Common myeloid progenitor, CD34-positive (primary cell): Measurements from ENCODE around the gene NCAPG2.

ENCODE experiments used
- CTCF ChIA-PET: fragments of 350-600 bp; sonication (Branson Sonifier 250); formaldehyde crosslinking; loops from one replicate; lab custom pipeline; 2021; ENCODE audit warnings: antibody characterized with exemption; lab: Charles Lee
- POLR2A ChIA-PET: fragments of 350-600 bp; sonication (Branson Sonifier 250); formaldehyde crosslinking; loops from one replicate; lab custom pipeline; 2021; ENCODE audit warnings: antibody characterized with exemption; lab: Charles Lee
- DNase-seq, 3 donors: peaks; one replicate each; pipeline versions ENCODE4 v3.0.0 to v3.0.0-alpha.2; 2013
- H3K27ac ChIP-seq, 2 experiments: 1 replicate in 1 of 2; 2 replicates in 1 of 2; pipeline ENCODE4 v1.7.0; 2013; ENCODE audit warnings: inconsistent platforms in 2 of 2, low read length in 2 of 2, mild to moderate bottlenecking in 2 of 2, low read depth in 1 of 2, moderate library complexity in 1 of 2; ENCODE audit not compliant: severe bottlenecking in 2 of 2, insufficient read depth in 1 of 2, poor library complexity in 1 of 2
- H3K27me3 ChIP-seq, 5 experiments: replicated peaks in 2 of 5; 1 replicate in 3 of 5; 2 replicates in 2 of 5; pipeline versions ENCODE4 v1.6.1 to v1.7.0; 2013; ENCODE audit warnings: low read length in 4 of 5, mild to moderate bottlenecking in 2 of 5, moderate library complexity in 2 of 5, inconsistent platforms in 1 of 5; ENCODE audit not compliant: insufficient read depth in 5 of 5, control insufficient read depth in 4 of 5
- H3K36me3 ChIP-seq, 4 experiments: 1 replicate in 2 of 4; 2 replicates in 2 of 4; pipeline versions ENCODE4 v1.6.1 to v1.7.0; 2013; ENCODE audit warnings: low read length in 3 of 4, control low read depth in 1 of 4, mild to moderate bottlenecking in 1 of 4; ENCODE audit not compliant: control insufficient read depth in 4 of 4, insufficient read depth in 4 of 4
- H3K4me1 ChIP-seq, 4 experiments: 1 replicate in 3 of 4; 2 replicates in 1 of 4; pipeline versions ENCODE4 v1.6.1 to v1.7.1; 2013; ENCODE audit warnings: low read length in 3 of 4, mild to moderate bottlenecking in 3 of 4, control low read depth in 1 of 4, inconsistent platforms in 1 of 4, moderate library complexity in 1 of 4; ENCODE audit not compliant: control insufficient read depth in 4 of 4, insufficient read depth in 4 of 4; ENCODE audit errors: control extremely low read depth in 1 of 4
- H3K4me3 ChIP-seq, 7 experiments: 1 replicate in 4 of 7; 2 replicates in 3 of 7; pipeline versions ENCODE4 v1.5.1 to v1.7.0; 2013; ENCODE audit warnings: mild to moderate bottlenecking in 7 of 7, low read length in 6 of 7, moderate library complexity in 6 of 7, inconsistent platforms in 2 of 7, low read depth in 2 of 7, control low read depth in 1 of 7; ENCODE audit not compliant: insufficient read depth in 4 of 7, control insufficient read depth in 1 of 7; ENCODE audit errors: extremely low read depth in 1 of 7
- H3K9me3 ChIP-seq, 5 experiments: 1 replicate in 4 of 5; 2 replicates in 1 of 5; pipeline versions ENCODE4 v1.6.1 to v1.7.1; 2013; ENCODE audit warnings: low read length in 4 of 5, mild to moderate bottlenecking in 2 of 5, inconsistent platforms in 1 of 5, low read depth in 1 of 5, moderate library complexity in 1 of 5; ENCODE audit not compliant: control insufficient read depth in 4 of 5, insufficient read depth in 2 of 5; ENCODE audit errors: control extremely low read depth in 1 of 5
- WGBS: methylation state at CpG from one replicate; pipeline ENCODE4 v1.1.5; 2013; ENCODE audit not compliant: insufficient coverage; 5-methylcytosine and 5-hydroxymethylcytosine counted together

NCAPG2 gene

GRCh38 chr7:158614700-158615099, 89.9 kb downstream of the NCAPG2 start:
- no peaks in the 10 kb centered on the region for H3K9me3 ChIP-seq
- DNase-seq = no peak
- 83% methylated on average over 1 of the region's 1 CpG for WGBS
- H3K27me3 ChIP-seq = no peaks in the 10 kb centered on the region
- no peak overlapping the region for H3K27ac ChIP-seq
- ChIA-PET POLR2A (no interaction called here), CTCF (no interaction called here)
- peaks cover 0 to 18% (median under 1%) of the 10 kb centered on the region in 4 experiments for H3K36me3 ChIP-seq
- no peak overlapping the region for H3K4me3 ChIP-seq
- peaks cover 0 to 7% (median 1%) of the 10 kb centered on the region in 4 experiments for H3K4me1 ChIP-seq

DNA sequence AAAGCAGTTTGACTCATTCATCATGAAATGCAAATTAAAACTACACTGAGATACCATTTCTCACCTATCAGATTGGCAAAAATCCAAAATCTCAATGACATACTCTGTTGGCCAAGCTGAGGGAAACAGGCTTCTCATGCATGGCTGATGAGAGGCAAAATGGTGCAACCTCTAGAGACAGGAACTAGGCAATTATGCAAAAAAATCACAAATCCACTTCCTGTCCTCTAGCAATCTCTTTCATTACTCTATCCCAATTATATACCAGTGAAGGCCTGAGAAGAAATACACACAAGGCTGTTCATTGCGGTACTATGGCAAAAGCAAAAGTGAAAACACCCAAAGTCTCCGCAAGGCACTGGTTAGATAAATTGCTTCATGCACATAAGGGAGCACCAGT, 91.1 kb downstream of the NCAPG2 start:
- Histone ChIP-seq H3K27me3 (no peaks in the 10 kb centered on the region), H3K27ac (no peak overlapping the region), H3K4me3 (no peak overlapping the region), H3K36me3 (peaks cover 0 to 14% (median 2%) of the 10 kb centered on the region in 4 experiments), H3K4me1 (peaks cover 0 to 12% (median 4%) of the 10 kb centered on the region in 4 experiments), H3K9me3 (no peaks in the 10 kb centered on the region)
- DNase-seq = peak in 1 of 3 donors; percentile 28
- ChIA-PET CTCF (no interaction called here), POLR2A (interaction anchor here (0.5 kb wide), 1 partner anchor 175 kb away, joined by 3 read pairs; no protein-coding TSS in a partner anchor)
- 100% methylated on average over 2 of the region's 2 CpGs for WGBS

GRCh38 chr7:158612546-158612945, 92.1 kb downstream of the NCAPG2 start:
- Histone ChIP-seq H3K4me1 (peaks cover 0 to 12% (median 4%) of the 10 kb centered on the region in 4 experiments), H3K4me3 (no peak overlapping the region), H3K27ac (no peak overlapping the region), H3K9me3 (no peaks in the 10 kb centered on the region), H3K36me3 (peaks cover 0 to 17% (median 2%) of the 10 kb centered on the region in 4 experiments), H3K27me3 (no peaks in the 10 kb centered on the region)
- 97% methylated on average over 4 of the region's 4 CpGs for WGBS
- DNase-seq = no peak
- CTCF ChIA-PET = no interaction called here
- POLR2A ChIA-PET = no interaction called here

DNA sequence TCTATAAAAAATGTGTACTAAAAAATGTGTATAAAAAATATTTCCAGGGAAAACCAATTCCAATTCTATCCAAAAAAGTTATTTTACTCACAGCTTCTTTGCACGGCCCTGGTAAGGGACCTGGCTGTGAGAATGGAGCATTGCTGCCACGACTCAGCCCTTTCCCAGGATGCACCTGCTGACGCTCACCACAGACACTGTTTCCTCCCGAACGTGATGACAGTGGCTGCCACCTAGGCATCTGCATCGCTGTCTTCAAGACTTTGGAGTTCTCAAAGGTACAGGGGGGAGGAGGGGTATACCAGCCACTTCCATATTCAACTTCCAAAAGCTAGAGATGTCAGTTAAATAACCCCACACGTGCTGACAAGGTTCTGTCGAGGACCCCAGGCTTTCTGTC, 93.1 kb downstream of the NCAPG2 start:
- 51% methylated on average over 5 of the region's 8 CpGs for WGBS
- no peak overlapping the region for H3K27ac ChIP-seq
- ChIA-PET POLR2A (no interaction called here), CTCF (interaction anchor here (0.8 kb wide), 1 partner anchor 39 kb away, joined by 3 read pairs; no protein-coding TSS in a partner anchor)
- peaks cover 0 to 12% (median 4%) of the 10 kb centered on the region in 4 experiments for H3K4me1 ChIP-seq
- no peaks in the 10 kb centered on the region for H3K27me3 ChIP-seq
- peaks cover 0 to 20% (median 3%) of the 10 kb centered on the region in 4 experiments for H3K36me3 ChIP-seq
- H3K4me3 ChIP-seq = no peak overlapping the region
- DNase-seq = peak in 2 of 3 donors; percentile 54 to 76
- H3K9me3 ChIP-seq = no peaks in the 10 kb centered on the region

- Histone ChIP-seq H3K27me3 (no peaks in the 10 kb centered on the region), H3K4me1 (peaks cover 0 to 12% (median 4%) of the 10 kb centered on the region in 4 experiments), H3K4me3 (no peak overlapping the region), H3K27ac (no peak overlapping the region), H3K36me3 (peaks cover 0 to 23% (median 3%) of the 10 kb centered on the region in 4 experiments), H3K9me3 (no peaks in the 10 kb centered on the region)
- ChIA-PET POLR2A (no interaction called here), CTCF (no interaction called here)
- peak in 2 of 3 donors; percentile 48 to 61 for DNase-seq
- WGBS = 72% methylated on average over 5 of the region's 7 CpGs
These were observed 95.2 kb downstream of the NCAPG2 start for GRCh38 chr7:158609313-158609974.

- no peaks in the 10 kb centered on the region for H3K27me3 ChIP-seq
- ChIA-PET POLR2A (no interaction called here), CTCF (no interaction called here)
- no peak overlapping the region for H3K4me3 ChIP-seq
- H3K4me1 ChIP-seq = peaks cover 0 to 13% (median 7%) of the 10 kb centered on the region in 4 experiments
- no peak for DNase-seq
- H3K36me3 ChIP-seq = peaks cover 0 to 17% (median 4%) of the 10 kb centered on the region in 4 experiments
- H3K27ac ChIP-seq = no peak overlapping the region
- no peaks in the 10 kb centered on the region for H3K9me3 ChIP-seq
- WGBS = 97% methylated on average over 5 of the region's 6 CpGs
These were observed 97.0 kb downstream of the NCAPG2 start for GRCh38 chr7:158607563-158607962.

DNA sequence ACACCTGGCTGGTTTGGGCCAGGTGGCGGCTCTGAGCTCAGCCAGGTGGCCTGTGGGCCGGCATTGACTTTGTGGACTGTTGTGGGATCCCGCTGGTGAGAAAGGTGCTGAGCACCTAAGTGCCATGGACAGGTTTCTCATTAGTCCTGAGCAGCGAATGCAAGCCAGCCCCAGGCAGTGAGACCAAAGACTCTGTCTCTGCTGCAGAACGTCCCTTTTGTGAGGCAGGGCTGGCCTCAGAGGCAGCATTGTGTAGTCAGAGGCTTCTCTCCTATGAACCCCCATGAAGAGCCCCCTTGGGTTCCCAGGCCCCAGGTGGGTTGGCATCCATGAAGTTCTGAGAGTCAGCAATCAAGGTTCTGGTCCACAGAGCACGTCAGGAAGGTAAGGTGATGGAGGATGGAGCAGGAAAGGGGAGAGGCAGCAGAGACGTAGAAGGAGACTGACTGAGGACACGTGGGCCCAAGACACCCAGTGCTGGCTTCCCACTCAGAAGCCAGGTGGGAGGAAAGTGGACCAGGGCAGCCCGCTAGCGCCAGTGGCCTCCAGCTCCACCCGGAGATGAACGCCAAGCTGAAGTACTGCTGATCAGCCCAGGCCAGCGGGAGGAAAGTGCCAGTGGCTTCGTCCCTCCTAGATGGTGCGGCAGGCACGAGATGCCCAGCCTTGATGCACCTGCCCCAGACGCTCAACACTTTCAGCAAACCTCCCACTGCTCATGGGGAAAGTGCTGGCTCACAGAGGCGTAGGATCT, 97.8 kb downstream of the NCAPG2 start:
- Histone ChIP-seq H3K9me3 (no peaks in the 10 kb centered on the region), H3K36me3 (peaks cover 0 to 17% (median 4%) of the 10 kb centered on the region in 4 experiments), H3K27me3 (no peaks in the 10 kb centered on the region), H3K27ac (no peak overlapping the region), H3K4me3 (no peak overlapping the region), H3K4me1 (peaks cover 0 to 13% (median 7%) of the 10 kb centered on the region in 4 experiments)
- CTCF ChIA-PET = no interaction called here
- POLR2A ChIA-PET = no interaction called here
- 98% methylated on average over 18 of the region's 18 CpGs for WGBS
- DNase-seq = no peak
